GM18505 (cell line): ENCODE results near the gene NCBP3.

Experiments used
- ATAC-seq: cut with Tn5 transposase; IDR thresholded peaks from one replicate; pipeline ENCODE4 v1.9.1; 2021; ENCODE audit not compliant: unreplicated experiment
- POLR2A ChIP-seq: IDR thresholded peaks from 4 replicates; pipeline ENCODE4 v1.6.1; 2011; ENCODE audit warnings: borderline replicate concordance; ENCODE audit not compliant: insufficient read depth, insufficient read length; ENCODE audit errors: extremely low read depth

NCBP3 gene, protein sequence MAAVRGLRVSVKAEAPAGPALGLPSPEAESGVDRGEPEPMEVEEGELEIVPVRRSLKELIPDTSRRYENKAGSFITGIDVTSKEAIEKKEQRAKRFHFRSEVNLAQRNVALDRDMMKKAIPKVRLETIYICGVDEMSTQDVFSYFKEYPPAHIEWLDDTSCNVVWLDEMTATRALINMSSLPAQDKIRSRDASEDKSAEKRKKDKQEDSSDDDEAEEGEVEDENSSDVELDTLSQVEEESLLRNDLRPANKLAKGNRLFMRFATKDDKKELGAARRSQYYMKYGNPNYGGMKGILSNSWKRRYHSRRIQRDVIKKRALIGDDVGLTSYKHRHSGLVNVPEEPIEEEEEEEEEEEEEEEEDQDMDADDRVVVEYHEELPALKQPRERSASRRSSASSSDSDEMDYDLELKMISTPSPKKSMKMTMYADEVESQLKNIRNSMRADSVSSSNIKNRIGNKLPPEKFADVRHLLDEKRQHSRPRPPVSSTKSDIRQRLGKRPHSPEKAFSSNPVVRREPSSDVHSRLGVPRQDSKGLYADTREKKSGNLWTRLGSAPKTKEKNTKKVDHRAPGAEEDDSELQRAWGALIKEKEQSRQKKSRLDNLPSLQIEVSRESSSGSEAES

DNA sequence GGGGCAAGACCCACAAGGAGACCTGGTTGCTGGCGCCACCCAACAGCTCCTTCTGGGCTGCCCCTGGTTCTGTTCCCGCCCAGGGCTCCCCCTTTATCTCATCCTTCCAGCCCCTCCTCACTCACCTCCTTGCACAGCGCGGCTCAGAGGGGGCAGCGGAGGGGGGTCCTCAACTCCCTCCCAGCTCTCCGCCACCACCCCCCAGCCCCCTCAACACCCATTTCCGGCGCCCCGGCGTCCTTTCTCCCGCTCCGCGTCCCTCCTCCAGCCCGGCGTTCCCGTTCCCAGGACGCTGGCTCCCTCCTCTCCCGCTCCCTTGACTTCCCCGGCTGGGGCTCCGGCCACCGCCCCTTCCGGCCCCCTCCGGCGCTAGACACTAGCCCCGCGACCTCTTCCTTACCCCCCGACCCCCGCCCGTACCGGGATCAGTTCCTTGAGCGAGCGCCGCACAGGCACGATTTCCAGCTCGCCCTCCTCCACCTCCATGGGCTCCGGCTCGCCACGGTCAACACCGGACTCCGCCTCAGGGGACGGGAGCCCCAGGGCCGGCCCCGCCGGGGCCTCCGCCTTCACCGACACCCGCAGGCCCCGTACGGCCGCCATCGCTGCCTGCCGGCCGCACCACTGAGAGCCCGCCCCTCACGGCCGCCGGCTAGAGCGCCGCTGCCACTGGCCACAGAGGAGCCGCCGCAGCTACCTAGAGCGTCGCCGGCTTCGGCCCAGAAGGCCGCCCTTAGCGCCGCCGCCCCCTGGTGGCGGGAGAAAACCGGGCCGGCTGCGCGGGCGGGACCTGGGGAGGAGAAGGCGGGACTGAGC lies at the start of gene NCBP3:
Gene NCBP3, minus strand, starts transcription at position 626 of the 816 bp plus-strand sequence. Its CDS starts 23 bp downstream, at position 603.
- peak; percentile 95 for TF ChIP-seq POLR2A
- ATAC-seq = peak; percentile 95

DNA sequence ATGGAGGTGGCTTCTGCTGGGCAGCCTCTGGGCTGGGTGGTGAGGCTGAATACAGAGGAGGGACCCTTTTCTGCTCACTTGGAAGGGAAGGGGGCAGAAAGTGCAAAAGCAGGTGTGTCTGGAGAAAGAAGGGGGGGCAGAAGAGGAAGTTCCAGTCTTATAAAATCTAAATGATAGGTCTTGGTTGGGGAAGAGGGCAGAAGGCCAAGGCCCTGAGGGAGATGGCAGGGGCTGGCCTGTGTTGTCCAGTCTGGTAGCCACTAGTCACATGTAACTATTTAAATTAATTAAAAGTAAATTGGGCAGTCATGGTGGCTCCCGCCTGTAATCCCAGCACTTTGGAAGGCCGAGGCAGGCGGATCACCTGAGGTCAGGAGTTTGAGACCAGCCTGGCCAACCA lies 49.3 kb upstream of the NCBP3 start:
- ATAC-seq = no peak

DNA sequence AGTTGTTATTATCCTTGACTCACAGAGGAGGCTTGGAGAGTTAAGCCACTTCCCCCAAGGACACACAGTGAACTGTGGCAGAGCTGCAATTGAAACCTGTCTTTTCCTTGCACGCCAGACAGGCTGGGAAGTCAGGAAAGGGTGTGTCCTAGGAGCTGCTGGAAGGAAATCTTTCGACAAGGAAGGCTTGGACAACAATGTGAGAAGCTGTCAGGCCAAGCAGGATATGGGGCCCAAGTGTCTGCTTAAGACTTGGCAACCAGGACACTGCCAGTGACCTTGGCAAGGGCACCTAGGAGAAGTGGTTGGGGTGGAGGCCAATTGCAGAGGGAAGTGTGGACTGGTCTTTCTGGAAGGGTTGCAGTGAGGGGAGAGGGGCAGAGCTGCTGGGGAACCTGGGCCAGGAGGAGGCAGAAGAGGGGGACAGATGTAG lies 48.9 kb upstream of the NCBP3 start:
- ATAC-seq = no peak

More for the DNA sequence above, 49.3 kb upstream of the NCBP3 start:
- TF ChIP-seq POLR2A = no peak

DNA sequence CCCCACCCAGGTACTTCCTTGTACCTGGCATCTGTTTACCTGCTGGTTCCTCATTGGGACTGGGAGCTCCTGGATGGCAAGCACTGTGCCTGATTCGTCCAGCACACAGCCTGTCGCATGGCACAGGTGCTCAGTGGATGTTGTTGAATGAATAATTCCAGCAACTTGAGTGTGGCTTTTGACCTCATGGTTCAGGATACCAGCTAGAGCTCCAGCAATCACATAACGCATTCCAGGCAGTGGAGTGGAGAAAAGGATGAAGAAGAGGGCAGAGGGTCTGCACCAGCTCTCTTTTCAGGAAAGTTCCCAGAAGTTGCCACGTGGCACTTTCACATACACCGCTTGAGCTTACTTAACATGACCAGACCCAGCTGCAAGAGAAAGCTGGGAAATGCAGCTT lies 48.1 kb upstream of the NCBP3 start:
- no peak for TF ChIP-seq POLR2A
- ATAC-seq = no peak

More for the DNA sequence above, 48.9 kb upstream of the NCBP3 start:
- no peak for TF ChIP-seq POLR2A

DNA sequence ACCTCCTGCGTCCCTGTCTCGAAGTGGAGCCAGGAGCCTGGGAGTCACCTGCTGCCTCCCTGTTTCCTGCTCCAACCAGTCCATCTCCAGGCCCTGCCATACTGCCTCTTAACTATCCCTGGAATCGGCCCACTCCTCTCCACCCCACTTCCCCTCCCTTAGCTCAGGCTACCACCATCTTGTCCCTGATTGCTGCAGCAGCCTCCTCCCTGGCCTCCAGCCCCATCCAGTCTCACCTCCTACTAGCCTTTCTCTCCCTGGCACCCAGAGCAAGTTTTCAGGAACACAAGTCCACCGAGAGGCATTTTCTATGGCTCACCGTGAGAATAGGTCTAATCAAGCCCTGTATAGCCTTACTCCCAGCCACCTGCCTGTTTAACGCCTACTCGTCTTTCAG lies 47.7 kb upstream of the NCBP3 start:
- no peak for ATAC-seq
- no peak for TF ChIP-seq POLR2A

DNA sequence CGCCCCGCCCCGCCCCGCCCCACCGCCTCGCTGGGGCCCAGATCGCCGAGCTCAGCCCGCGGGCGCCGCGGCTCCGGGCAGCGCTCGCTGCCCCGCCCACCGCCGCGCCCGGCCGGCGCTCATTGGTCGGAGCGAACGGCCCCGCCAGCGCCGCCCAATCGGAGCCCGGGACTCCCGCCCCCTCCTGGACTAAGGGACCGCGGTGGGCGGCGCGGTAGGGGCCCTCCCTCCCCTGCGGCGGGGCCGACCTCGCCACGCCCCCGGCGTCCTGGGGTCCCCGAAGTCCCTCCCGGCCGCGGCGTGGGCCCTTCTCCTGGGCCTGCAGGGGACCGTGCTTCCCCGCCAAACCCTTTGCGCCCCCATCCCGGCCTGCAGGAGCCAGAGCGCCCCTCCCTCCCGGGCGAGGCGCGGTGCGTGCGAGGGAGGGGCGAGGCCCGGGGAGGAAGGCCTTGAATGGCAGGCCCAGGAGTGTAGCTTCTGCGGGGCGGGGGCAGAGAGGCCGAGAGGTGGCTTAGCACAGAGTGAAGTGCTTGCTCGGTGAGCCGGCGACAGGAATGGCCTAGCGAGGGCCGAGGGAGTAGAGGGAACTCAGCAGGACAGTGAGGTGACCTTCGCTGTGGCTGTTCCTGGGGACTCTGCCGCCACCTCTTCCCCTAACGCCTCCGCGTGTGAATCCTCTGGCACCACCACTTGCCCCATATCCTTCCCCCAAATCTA lies 47.1 kb upstream of the NCBP3 start, which contains the start of gene CAMKK1:
Gene CAMKK1, minus strand, starts transcription at position 51 of the 717 bp plus-strand sequence. CDS start 7,366 bp downstream, outside the sequence.
- peak; percentile 79 for ATAC-seq
- TF ChIP-seq POLR2A = peak; percentile 54

DNA sequence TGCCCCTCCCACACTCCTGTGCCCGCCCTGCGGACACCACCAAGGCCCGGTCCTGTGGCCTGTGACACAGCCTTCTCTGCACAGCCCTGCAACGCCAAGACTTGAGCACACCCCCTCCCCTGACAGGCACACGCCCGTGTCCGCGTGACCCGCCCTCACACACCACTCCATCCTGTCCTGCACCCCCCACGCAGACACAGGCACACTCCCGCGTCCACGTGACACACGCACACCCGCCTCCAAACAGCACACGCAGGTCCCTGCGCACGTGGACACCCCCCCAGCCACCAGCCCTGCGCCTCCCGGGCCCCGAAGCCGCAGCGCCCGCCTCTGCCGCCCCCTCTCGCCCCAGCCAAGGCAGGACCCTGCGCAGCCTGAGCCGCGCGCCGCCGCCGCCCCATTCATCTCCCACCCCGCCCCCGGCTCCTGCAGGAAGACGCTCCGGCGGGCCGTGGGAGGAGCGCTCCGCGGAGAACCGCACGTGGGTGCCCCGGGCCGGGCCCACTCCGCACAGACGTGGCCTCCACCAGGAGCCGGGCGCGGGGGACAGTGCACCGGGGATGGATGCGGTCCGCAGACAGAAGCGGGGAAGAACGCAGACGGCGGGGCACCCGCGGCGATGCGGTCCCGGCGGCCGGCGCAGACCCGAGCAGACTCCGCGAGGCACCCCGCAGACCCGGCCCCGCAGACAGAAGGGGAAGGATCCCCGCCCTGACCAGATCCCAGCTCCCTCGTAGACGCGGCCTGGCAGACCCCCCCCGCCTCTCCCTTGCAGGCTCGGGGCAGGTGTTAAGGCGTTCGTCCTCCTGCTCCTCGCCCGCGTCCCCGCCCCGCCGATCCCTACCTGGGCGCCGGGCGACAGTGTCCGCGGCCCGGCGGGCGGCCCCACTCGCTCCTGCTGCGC lies 46.3 kb upstream of the NCBP3 start:
- no peak for TF ChIP-seq POLR2A
- no peak for ATAC-seq

DNA sequence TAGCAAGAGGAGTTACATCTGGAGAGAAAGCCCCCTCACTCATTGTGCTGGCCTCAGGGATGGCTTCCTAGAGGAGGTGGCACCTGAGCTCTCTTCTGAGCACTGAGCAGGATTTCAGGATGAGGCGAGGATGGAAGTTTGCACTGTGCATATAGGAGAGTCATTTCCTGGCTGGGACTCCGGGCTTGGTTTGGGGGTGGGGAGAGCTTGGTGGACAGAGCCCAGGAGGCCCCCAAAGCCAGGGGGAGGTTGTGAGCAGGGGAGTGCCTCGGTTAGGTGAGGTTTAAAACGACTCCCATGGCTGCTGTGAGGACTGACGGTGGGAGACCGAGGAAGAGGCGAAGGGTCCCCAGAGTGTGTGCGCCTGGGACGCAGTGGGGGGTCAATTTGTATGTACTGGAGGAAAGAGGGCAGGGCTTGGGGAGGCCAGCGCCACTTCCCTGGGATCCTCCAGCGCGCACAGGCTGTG lies 45.6 kb upstream of the NCBP3 start:
- no peak for ATAC-seq
- no peak for TF ChIP-seq POLR2A

DNA sequence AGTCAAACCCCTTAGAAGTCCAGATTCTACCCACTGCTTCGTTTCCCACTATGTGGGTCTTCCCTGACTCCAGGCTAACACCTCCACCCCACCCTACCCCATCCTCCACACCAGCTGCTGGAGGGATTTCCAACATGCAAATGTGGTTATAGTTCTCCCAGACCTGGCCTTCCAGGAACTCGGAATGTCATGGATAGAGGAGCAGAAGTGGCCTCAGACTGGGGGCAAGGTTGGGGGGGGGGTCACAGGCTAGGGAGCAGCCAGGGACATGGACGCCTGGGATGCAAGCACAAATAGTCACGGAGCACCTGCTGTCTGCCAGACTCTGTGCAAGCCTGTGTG lies 44.8 kb upstream of the NCBP3 start:
- no peak for ATAC-seq
- no peak for TF ChIP-seq POLR2A

DNA sequence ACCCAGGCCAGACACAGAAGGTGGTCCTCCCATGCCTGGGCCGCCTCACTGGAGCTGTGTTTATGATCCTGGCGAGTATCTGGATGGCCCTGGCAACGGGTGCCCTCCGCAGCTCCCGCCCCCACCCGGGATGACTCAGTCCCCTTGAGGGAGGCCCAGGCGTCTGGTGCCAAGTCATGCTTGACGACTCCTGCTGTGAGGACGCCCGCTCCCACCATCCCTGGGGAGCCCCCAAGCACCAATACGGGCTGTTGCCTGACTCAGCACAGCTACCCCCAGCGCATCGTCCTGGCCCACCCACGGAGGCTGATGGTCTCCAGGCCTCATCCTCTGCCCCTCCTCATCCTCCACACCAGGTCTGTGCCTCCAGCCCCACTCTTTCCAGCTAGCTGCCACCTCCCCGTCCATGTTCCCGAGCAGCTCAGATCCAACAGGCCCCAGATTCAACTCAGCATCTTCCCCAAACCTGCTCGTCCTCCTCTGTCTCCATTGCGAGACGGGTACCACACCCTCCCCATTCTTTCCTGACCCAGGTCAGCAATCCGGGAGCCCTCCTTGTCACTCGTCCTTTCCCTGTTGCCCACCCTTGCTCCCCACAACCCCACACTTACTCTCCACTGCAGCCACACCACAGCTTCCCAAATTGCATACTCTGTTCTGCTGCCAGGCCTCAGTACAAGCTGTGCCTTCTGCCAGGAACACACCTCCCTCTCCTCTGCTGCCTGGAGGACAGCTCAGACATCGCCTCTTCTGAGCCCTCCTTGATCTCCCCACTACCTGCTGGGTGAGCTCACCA lies 44.2 kb upstream of the NCBP3 start:
- no peak for ATAC-seq
- no peak for TF ChIP-seq POLR2A
